GM12878 (cell line): ENCODE measurements around the gene TUBA4B. TPM values are rescaled to one million over a fixed set of nuclear protein-coding genes. Genes with fewer than 3 reads are reported as not detected.

Experiments
- ATF7 ChIP-seq: fragments of 450-650 bp; IDR thresholded peaks from 2 replicates; pipeline ENCODE4 v1.6.1; 2016; ENCODE audit warnings: low read depth, mild to moderate bottlenecking
- BACH1 ChIP-seq: fragments of 450-650 bp; IDR thresholded peaks from 2 replicates; pipeline ENCODE4 v1.6.1; 2017; ENCODE audit warnings: mild to moderate bottlenecking, borderline replicate concordance
- CEBPB ChIP-seq, 2 experiments: fragments of 150-350 bp in 1 of 2; IDR thresholded peaks; 2 replicates each; pipeline ENCODE4 v1.6.1; 2012 to 2014; ENCODE audit warnings: low read depth in 2 of 2, low read length in 2 of 2, borderline replicate concordance in 1 of 2, inconsistent platforms in 1 of 2
- E2F8 ChIP-seq: fragments of 450-650 bp; IDR thresholded peaks from 2 replicates; pipeline ENCODE4 v1.6.1; 2018; ENCODE audit warnings: mild to moderate bottlenecking, low read depth, moderate library complexity; ENCODE audit not compliant: partially characterized antibody
- ELK1 ChIP-seq: IDR thresholded peaks from 2 replicates; pipeline ENCODE4 v1.6.1; 2012; ENCODE audit warnings: low read depth, low read length, improper control_type of control experiment
- FOXM1 ChIP-seq: IDR thresholded peaks from 2 replicates; pipeline ENCODE4 v1.6.1; 2012; ENCODE audit warnings: low read depth, mild to moderate bottlenecking, inconsistent platforms, low read length, moderate library complexity
- HDAC6 ChIP-seq: fragments of 200-600 bp; sonication (generic); IDR thresholded peaks from one replicate; pipeline ENCODE4 v1.8.0; 2017; ENCODE audit warnings: antibody characterized with exemption; ENCODE audit not compliant: unreplicated experiment
- HSF1 ChIP-seq: fragments of 150-350 bp; IDR thresholded peaks from 2 replicates; pipeline ENCODE4 v1.6.1; 2014; ENCODE audit warnings: mild to moderate bottlenecking, low read depth, low read length
- JUND ChIP-seq: IDR thresholded peaks from 2 replicates; pipeline ENCODE4 v1.6.1; 2012; ENCODE audit warnings: low read depth, mild to moderate bottlenecking, low read length, improper control_type of control experiment, moderate library complexity
- KDM1A ChIP-seq: fragments of 200-600 bp; sonication (generic); IDR thresholded peaks from 2 replicates; pipeline ENCODE4 v1.6.1; 2016; ENCODE audit warnings: borderline replicate concordance
- MTA3 ChIP-seq: IDR thresholded peaks from 2 replicates; pipeline ENCODE4 v1.6.1; 2012; ENCODE audit warnings: low read length, inconsistent platforms, borderline replicate concordance
- MYC ChIP-seq: IDR thresholded peaks from 2 replicates; pipeline ENCODE4 v1.6.1; 2011; ENCODE audit warnings: mild to moderate bottlenecking, low read length, moderate library complexity, inconsistent platforms; ENCODE audit not compliant: insufficient read depth, insufficient replicate concordance, insufficient read length, severe bottlenecking
- NFIC ChIP-seq: IDR thresholded peaks from 2 replicates; pipeline ENCODE4 v1.6.1; 2012; ENCODE audit warnings: low read depth, mild to moderate bottlenecking, inconsistent platforms, low read length, moderate library complexity
- NFYA ChIP-seq: IDR thresholded peaks from 2 replicates; pipeline ENCODE4 v1.6.1; 2011; ENCODE audit warnings: low read depth, mild to moderate bottlenecking, low read length, improper control_type of control experiment, borderline replicate concordance
- NR2C1 ChIP-seq: fragments of 450-650 bp; IDR thresholded peaks from 2 replicates; pipeline ENCODE4 v1.6.1; 2017; ENCODE audit warnings: antibody characterized with exemption, mild to moderate bottlenecking, moderate library complexity
- POU2F2 ChIP-seq: IDR thresholded peaks from 3 replicates; pipeline ENCODE4 v1.6.1; 2011; ENCODE audit warnings: low read depth, mild to moderate bottlenecking, low read length, borderline replicate concordance
- SIX5 ChIP-seq: IDR thresholded peaks from 2 replicates; pipeline ENCODE4 v1.6.1; 2011; ENCODE audit warnings: mild to moderate bottlenecking, low read depth, low read length, moderate library complexity; ENCODE audit not compliant: severe bottlenecking
- SMC3 ChIP-seq: IDR thresholded peaks from 2 replicates; pipeline ENCODE4 v1.6.1; 2011; ENCODE audit warnings: low read length, improper control_type of control experiment, borderline replicate concordance
- YBX1 ChIP-seq: fragments of 450-650 bp; IDR thresholded peaks from 2 replicates; pipeline ENCODE4 v1.6.1; 2016; ENCODE audit warnings: antibody characterized with exemption
- ZNF622 ChIP-seq: fragments of 450-650 bp; IDR thresholded peaks from 2 replicates; pipeline ENCODE4 v1.6.1; 2017; ENCODE audit warnings: mild to moderate bottlenecking, inconsistent platforms
- polyA plus RNA-seq, 11 experiments: library from polyadenylated mRNA; depleted of rRNA in 4 of 11; unstranded in 6 of 11; stranded (reverse) in 5 of 11; fragments of >200 nt; fragmentation: Nextera tagmentation in 4 of 11; fragmentation: Illumina TruSeq in 1 of 11; extraction: Ambion mirVana in 4 of 11; extraction: Trizol in 1 of 11; gene quantifications; 1 replicate in 1 of 11; 2 replicates in 10 of 11; pipeline versions ENCODE4 v1.2.1 to v1.2.3, GENCODE V29; 2011 to 2016; ENCODE audit warnings: inconsistent platforms in 2 of 11, missing spikeins in 2 of 11, low read depth in 1 of 11
- total RNA-seq, 4 experiments: library from RNA; depleted of rRNA in 3 of 4; stranded (reverse); fragments of >200 nt in 3 of 4; fragmentation: Illumina TruSeq in 1 of 4; extraction: Trizol in 1 of 4; gene quantifications; 2 replicates each; pipeline versions ENCODE4 v1.2.1 to v1.2.3, GENCODE V29; 2013 to 2021
- TF ChIP-seq, protein P1 (sequence below): IDR thresholded peaks from 2 replicates; pipeline ENCODE4 v1.6.1; 2011; ENCODE audit warnings: borderline replicate concordance, low read depth, mild to moderate bottlenecking, moderate library complexity, mixed read lengths, low read length; ENCODE audit not compliant: insufficient read depth; ENCODE audit errors: extremely low read length
- TF ChIP-seq, protein P2 (sequence below): fragments of 450-650 bp; IDR thresholded peaks from 2 replicates; pipeline ENCODE4 v1.6.1; 2014; ENCODE audit warnings: mild to moderate bottlenecking

The TUBA4B gene
- total and polyA plus RNA-seq, 10 of the 15 experiments (the other 5 are each of a cell fraction or from before 2014, with no cell fraction given): 0.07 TPM; not detected in 9

DNA sequence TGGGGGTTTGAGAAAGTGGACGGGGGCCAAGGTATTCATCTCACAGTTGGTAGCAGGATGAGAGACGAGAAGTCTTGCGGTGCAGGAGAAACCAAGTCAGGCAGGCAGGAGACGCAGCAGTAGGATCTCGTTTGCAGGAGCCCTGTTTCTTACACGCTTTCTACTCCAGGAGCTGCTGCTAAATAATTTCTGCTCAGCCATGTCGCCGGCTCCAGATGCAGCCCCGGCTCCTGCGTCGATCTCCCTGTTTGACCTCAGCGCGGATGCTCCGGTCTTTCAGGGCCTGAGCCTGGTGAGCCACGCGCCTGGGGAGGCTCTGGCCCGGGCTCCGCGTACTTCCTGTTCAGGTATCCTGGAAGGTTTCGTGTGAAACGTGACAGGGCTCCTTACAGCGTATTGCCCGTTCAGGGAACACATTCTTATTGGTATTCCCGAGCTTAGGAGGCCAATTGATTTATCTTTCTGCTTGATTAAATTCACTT lies 22.9 kb upstream of the TUBA4B start (continued):
- TF ChIP-seq NFYA: no peak
- no peak for TF ChIP-seq BACH1
- no peak for TF ChIP-seq MTA3
- no peak for TF ChIP-seq KDM1A
- no peak for TF ChIP-seq YBX1
- peak; percentile 45 for TF ChIP-seq E2F8
- no peak for TF ChIP-seq SIX5
- no peak for TF ChIP-seq ZNF622
- TF ChIP-seq, protein P1, sequence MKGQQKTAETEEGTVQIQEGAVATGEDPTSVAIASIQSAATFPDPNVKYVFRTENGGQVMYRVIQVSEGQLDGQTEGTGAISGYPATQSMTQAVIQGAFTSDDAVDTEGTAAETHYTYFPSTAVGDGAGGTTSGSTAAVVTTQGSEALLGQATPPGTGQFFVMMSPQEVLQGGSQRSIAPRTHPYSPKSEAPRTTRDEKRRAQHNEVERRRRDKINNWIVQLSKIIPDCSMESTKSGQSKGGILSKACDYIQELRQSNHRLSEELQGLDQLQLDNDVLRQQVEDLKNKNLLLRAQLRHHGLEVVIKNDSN: no peak
- TF ChIP-seq ELK1: no peak
- no peak for TF ChIP-seq NFIC
- no peak for TF ChIP-seq FOXM1
- TF ChIP-seq POU2F2: 0 out of 3 replicates have a peak, but pooled peaks have one; percentile 19
- no peak for TF ChIP-seq SMC3
- TF ChIP-seq JUND: no peak
- TF ChIP-seq CEBPB (IDR thresholded peaks at IDR 0.05; ENCODE audit: borderline replicate concordance in 1 of 2, low read depth in 2 of 2, low read length in 2 of 2): 0 out of 4 replicates have a peak, but pooled peaks of 1 of the 2 experiments have one; percentile 1
- TF ChIP-seq NR2C1: no peak
- no peak for TF ChIP-seq MYC
- TF ChIP-seq, protein P2, sequence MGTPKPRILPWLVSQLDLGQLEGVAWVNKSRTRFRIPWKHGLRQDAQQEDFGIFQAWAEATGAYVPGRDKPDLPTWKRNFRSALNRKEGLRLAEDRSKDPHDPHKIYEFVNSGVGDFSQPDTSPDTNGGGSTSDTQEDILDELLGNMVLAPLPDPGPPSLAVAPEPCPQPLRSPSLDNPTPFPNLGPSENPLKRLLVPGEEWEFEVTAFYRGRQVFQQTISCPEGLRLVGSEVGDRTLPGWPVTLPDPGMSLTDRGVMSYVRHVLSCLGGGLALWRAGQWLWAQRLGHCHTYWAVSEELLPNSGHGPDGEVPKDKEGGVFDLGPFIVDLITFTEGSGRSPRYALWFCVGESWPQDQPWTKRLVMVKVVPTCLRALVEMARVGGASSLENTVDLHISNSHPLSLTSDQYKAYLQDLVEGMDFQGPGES: no peak
- TF ChIP-seq HSF1: no peak
- TF ChIP-seq ATF7: no peak
- TF ChIP-seq HDAC6: no peak
